ENCODE results near the gene STX17. TPM values are rescaled to one million over a fixed set of nuclear protein-coding genes. Genes with fewer than 3 reads are reported as not detected.

The STX17 gene
- total RNA-seq, result 12.7 and 16.9 TPM in 2 replicates

DNA sequence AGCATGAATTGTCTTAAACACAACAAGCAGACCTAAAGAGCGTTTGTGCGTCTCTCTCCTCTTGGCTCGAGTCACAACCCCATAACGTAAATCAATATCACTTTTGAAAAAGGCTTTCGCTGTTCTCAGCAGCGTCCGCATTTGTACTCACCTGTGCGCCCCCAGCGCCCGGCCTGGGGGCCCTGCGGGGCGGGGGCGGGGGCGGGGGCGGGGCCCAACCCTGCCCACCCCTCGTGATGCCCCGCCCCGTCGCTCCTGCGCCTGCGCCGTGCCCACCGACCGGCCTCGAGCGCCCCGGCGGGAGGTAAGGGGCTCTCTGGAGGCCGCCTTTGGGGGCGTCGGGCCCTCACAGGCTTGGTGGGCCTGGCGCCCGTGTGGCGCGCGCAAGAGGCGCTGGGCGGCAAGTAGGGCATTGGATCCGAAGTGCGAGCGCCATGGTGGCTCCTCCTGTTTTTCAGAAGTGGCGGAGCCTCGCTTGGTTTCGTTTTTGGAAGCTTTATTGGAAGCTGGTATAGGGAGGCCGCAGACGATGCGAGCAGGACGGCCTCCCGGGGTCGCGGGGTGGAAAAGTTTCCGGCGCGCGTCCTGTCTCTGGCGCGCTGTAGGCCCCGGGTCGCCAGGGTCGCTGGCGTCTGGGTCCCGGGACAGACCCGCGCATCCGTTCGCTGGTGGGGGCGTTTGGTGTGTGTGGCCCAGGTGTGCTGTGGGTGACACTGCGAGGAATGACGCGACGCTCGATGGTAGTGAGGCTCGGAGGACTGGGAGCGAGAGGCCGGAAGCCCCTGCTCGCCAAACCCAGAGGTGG, at the start of gene STX17:
Gene STX17 (plus strand): TSS at position 252 of the 805 bp plus-strand sequence. CDS start 8,586 bp downstream, outside the sequence.

Other genes with a start within 250 kb of the STX17 start
- gene NR4A3, start 84.8 kb upstream of the STX17 start, total RNA-seq, result 2.4 and 3.6 TPM in 2 replicates
- gene ERP44, start 192.3 kb downstream of the STX17 start, total RNA-seq, result 9.9 and 13.2 TPM in 2 replicates
- gene INVS, start 192.6 kb downstream of the STX17 start, total RNA-seq, result 25.6 and 30.7 TPM in 2 replicates